GM18505 (cell line): ENCODE results near the gene SH3GL2.

Source experiments
- ATAC-seq: cut with Tn5 transposase; IDR thresholded peaks from one replicate; pipeline ENCODE4 v1.9.1; 2021; ENCODE audit not compliant: unreplicated experiment
- POLR2A ChIP-seq: IDR thresholded peaks from 4 replicates; pipeline ENCODE4 v1.6.1; 2011; ENCODE audit warnings: borderline replicate concordance; ENCODE audit not compliant: insufficient read depth, insufficient read length; ENCODE audit errors: extremely low read depth

The SH3GL2 gene

GRCh38 chr9:17839776-17840175 is 260.9 kb downstream of the SH3GL2 start:
- TF ChIP-seq POLR2A: no peak
- no peak for ATAC-seq

DNA sequence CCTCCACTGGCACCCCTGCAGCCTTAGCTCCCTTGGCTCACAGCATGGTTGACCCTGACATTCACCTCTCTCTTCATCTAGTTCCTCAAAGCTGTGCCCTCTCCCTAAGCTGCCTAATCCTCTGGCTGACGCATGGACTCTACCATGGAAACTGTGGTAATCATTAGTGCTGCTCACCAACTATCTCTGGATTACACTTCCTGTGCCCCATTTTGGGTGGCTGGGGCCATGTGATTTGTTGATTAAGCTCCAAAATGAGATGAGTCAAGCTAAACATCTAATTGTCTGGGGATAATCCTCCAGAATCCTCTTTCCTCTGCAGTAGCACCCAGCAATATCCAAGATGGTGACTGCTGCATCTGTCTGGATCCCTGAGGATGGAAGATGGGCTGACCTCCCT is 264.4 kb downstream of the SH3GL2 start:
- no peak for TF ChIP-seq POLR2A
- ATAC-seq: no peak
